Thyroid gland (tissue), 4 donors: ENCODE measurements around the gene SLC25A52.

Experiments used
- CTCF ChIP-seq, 6 experiments: fragments of 200-600 bp in 3 of 6; fragments of 450-650 bp in 3 of 6; sonication (generic) in 3 of 6; IDR thresholded peaks; one replicate each; pipeline ENCODE4 v1.5.1; 2016 to 2019; ENCODE audit warnings: antibody characterized with exemption in 6 of 6, mild to moderate bottlenecking in 2 of 6, inconsistent platforms in 1 of 6, moderate library complexity in 1 of 6
- POLR2A ChIP-seq, 2 donors: fragments of 450-650 bp; IDR thresholded peaks; one replicate each; pipeline ENCODE4 v1.6.1; 2017; ENCODE audit warnings: antibody characterized with exemption in 2 of 2, mild to moderate bottlenecking in 2 of 2, moderate library complexity in 1 of 2

- TF ChIP-seq POLR2A (IDR thresholded peaks at IDR 0.05) (no peak), CTCF (IDR thresholded peaks at IDR 0.05) (no peak)
Measured at GRCh38 chr18:31738460-31739407, 21.9 kb downstream of the SLC25A52 start.
